PC-3 (cell line): ENCODE results near the gene FERMT3. TPM values are rescaled to one million over a fixed set of nuclear protein-coding genes. Genes with fewer than 3 reads are reported as not detected.
A peak's percentile ranks its signal among the peaks of the same experiment; 100 is the strongest.

Experiments
- ATAC-seq: fragments of 200-7000 bp; cut with Tn5 transposase; 2 replicates; pipeline ENCODE4 v1.9.1; 2020; ENCODE audit warnings: mild to moderate bottlenecking, moderate library complexity
- BruUV-seq: library from RNA; stranded (reverse); fragments of 400-500 nt; replicated peaks from 2 replicates; lab custom pipeline; 2021; lab: Mats Ljungman, UMichigan
- CTCF ChIA-PET: fragments of 300-600 bp; sonication (Branson Sonifier 250); formaldehyde crosslinking; loops from one replicate; lab custom pipeline; 2022; ENCODE audit warnings: antibody characterized with exemption; lab: Charles Lee
- POLR2A ChIA-PET: fragments of 300-600 bp; sonication (Branson Sonifier 250); formaldehyde crosslinking; loops from one replicate; lab custom pipeline; 2022; ENCODE audit warnings: antibody characterized with exemption; ENCODE audit not compliant: unreplicated experiment; lab: Charles Lee
- DNase-seq: peaks from one replicate; pipeline ENCODE4 v3.0.0-alpha.2; 2015
- H2AFZ ChIP-seq: fragments of 300-600 bp; sonication (generic); 2 replicates; pipeline ENCODE4 v1.6.0; 2016; ENCODE audit warnings: antibody characterized with exemption, low read length
- H3F3A ChIP-seq: fragments of 300-600 bp; sonication (generic); one replicate; pipeline ENCODE4 v1.6.0; 2017; ENCODE audit warnings: antibody characterized with exemption, low read length, control low read depth, mild to moderate bottlenecking; ENCODE audit not compliant: unreplicated experiment
- H3K27ac ChIP-seq: fragments of 300-600 bp; sonication (generic); 2 replicates; pipeline ENCODE4 v1.5.1; 2016; ENCODE audit warnings: mild to moderate bottlenecking, low read length
- H3K27me3 ChIP-seq: fragments of 300-600 bp; sonication (generic); 2 replicates; pipeline ENCODE4 v1.6.1; 2016; ENCODE audit warnings: low read length, mixed read lengths
- H3K36me3 ChIP-seq: fragments of 300-600 bp; sonication (generic); 2 replicates; pipeline ENCODE4 v1.6.1; 2016; ENCODE audit warnings: low read depth, mixed run types, low read length, mixed read lengths
- H3K4me1 ChIP-seq: fragments of 300-600 bp; sonication (generic); 2 replicates; pipeline ENCODE4 v1.5.1; 2016; ENCODE audit warnings: low read length; ENCODE audit not compliant: insufficient read depth
- H3K4me2 ChIP-seq: fragments of 300-600 bp; sonication (generic); 2 replicates; pipeline ENCODE4 v1.6.0; 2016; ENCODE audit warnings: low read length
- H3K4me3 ChIP-seq: fragments of 300-600 bp; sonication (generic); 2 replicates; pipeline ENCODE4 v1.5.1; 2016; ENCODE audit warnings: mild to moderate bottlenecking, low read length, mixed read lengths
- H3K79me2 ChIP-seq: fragments of 300-600 bp; sonication (generic); 2 replicates; pipeline ENCODE4 v1.6.1; 2017; ENCODE audit warnings: low read length, mixed read lengths
- H3K9ac ChIP-seq: fragments of 300-600 bp; sonication (generic); 2 replicates; pipeline ENCODE4 v1.6.0; 2016; ENCODE audit warnings: mild to moderate bottlenecking, low read length
- H3K9me2 ChIP-seq: fragments of 300-600 bp; sonication (generic); replicated peaks from 2 replicates; pipeline ENCODE4 v1.6.1; 2016; ENCODE audit warnings: mixed run types, low read length, mixed read lengths
- H3K9me3 ChIP-seq: fragments of 300-600 bp; sonication (generic); 2 replicates; pipeline ENCODE4 v1.6.1; 2016; ENCODE audit warnings: low read length, mixed read lengths
- H4K20me1 ChIP-seq: fragments of 300-600 bp; sonication (generic); 2 replicates; pipeline ENCODE4 v1.6.1; 2016; ENCODE audit warnings: low read length, mixed read lengths
- EZH2 ChIP-seq: fragments of 300-600 bp; sonication (generic); IDR thresholded peaks from one replicate; pipeline ENCODE4 v1.6.1; 2017; ENCODE audit warnings: antibody characterized with exemption, mild to moderate bottlenecking, low read length; ENCODE audit not compliant: unreplicated experiment
- EZH2phosphoT487 ChIP-seq: fragments of 300-600 bp; sonication (generic); IDR thresholded peaks from 2 replicates; pipeline ENCODE4 v1.6.1; 2018; ENCODE audit warnings: mild to moderate bottlenecking, antibody characterized with exemption, low read length, borderline replicate concordance
- intact Hi-C: fragments of 100-400 bp; cut with micrococcal nuclease; formaldehyde crosslinking; loops from 2 replicates; pipeline ENCODE4 v1.9.0; 2023
- total RNA-seq: library from RNA; depleted of rRNA; stranded (reverse); fragments of >200 nt; gene quantifications from 2 replicates; pipeline ENCODE4 v1.2.3, GENCODE V29; 2014
- TF ChIP-seq, protein P1 (sequence below): fragments of 300-600 bp; sonication (generic); conservative IDR thresholded peaks from 2 replicates; pipeline ENCODE4 v1.5.1; 2017; ENCODE audit warnings: antibody characterized with exemption, low read depth, mild to moderate bottlenecking, low read length

The FERMT3 gene
- total RNA-seq, 1 experiment from 2014 or later, result 2.4 TPM

DNA sequence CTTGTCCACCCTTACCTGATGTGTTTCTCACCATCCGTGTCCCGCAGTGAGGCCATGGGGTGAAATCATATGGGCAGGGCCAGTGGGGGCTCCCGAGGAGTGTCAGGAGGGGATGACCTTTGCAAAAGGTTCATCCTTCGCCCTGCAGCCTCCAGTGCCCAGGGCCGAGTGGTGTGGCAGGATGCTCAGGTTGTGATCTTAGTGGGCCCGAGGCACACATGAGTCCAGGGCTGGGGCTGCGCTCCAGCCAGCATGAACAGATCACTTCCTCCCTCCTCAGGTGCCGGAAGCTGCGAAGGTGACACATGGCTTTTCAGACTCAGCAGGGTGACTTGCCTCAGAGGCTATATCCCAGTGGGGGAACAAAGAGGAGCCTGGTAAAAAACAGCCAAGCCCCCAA is 31.6 kb downstream of the FERMT3 start:
- Histone ChIP-seq H3K27ac (no peak overlapping the region), H3F3A (peaks cover 16% of the 10 kb centered on the region), H3K9ac (no peak overlapping the region), H3K79me2 (peaks cover 22% of the 10 kb centered on the region), H3K4me3 (no peak overlapping the region), H4K20me1 (no peaks in the 10 kb centered on the region), H2AFZ (no peak overlapping the region), H3K27me3 (no peaks in the 10 kb centered on the region), H3K36me3 (no peaks in the 10 kb centered on the region; the same call in 1 of the 2 replicates), H3K9me3 (no peaks in the 10 kb centered on the region), H3K4me1 (peaks cover 61% of the 10 kb centered on the region), H3K9me2 (no peaks in the 10 kb centered on the region), H3K4me2 (peak overlapping the region; percentile 66)
- ChIA-PET POLR2A (interaction anchor here (1.0 kb wide), 1 partner anchor 8 kb away, joined by 12 read pairs; the partner anchor contains the start of gene PPP1R14B), CTCF (interaction anchor here (1.1 to 1.2 kb wide), 3 partner anchors 8 to 39 kb away, joined by 3 to 4 read pairs (median 3); no protein-coding TSS in a partner anchor)
- BruUV-seq, result no TSS peak
- ATAC-seq (no peak), DNase-seq (no peak)
- TF ChIP-seq, protein P1, sequence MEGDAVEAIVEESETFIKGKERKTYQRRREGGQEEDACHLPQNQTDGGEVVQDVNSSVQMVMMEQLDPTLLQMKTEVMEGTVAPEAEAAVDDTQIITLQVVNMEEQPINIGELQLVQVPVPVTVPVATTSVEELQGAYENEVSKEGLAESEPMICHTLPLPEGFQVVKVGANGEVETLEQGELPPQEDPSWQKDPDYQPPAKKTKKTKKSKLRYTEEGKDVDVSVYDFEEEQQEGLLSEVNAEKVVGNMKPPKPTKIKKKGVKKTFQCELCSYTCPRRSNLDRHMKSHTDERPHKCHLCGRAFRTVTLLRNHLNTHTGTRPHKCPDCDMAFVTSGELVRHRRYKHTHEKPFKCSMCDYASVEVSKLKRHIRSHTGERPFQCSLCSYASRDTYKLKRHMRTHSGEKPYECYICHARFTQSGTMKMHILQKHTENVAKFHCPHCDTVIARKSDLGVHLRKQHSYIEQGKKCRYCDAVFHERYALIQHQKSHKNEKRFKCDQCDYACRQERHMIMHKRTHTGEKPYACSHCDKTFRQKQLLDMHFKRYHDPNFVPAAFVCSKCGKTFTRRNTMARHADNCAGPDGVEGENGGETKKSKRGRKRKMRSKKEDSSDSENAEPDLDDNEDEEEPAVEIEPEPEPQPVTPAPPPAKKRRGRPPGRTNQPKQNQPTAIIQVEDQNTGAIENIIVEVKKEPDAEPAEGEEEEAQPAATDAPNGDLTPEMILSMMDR, result no peak
- TF ChIP-seq EZH2 (no peak), EZH2phosphoT487 (no peak)
- intact Hi-C loops, result no loop called here

DNA sequence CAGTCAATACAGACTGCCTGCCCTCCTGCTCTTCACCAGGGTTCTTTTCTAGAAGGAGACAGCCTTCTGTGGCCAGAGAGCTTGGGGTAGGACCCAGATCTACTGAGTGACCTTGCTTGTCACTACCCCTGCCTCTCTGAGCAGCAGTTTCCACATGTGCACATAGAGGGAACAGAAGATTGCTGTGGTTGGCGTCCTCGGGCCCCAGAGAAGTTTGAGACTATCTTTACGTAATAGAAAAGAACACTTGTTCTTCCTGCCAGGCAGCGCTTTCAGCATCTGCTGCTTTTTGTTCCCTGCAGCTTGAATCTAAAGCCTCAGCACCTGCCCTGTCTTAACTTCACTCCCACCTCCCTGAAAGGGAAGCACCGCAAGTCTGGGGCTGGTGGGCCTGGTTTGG is 32.5 kb downstream of the FERMT3 start:
- no peaks in the 10 kb centered on the region for H3K9me3 ChIP-seq
- no peak overlapping the region for H3K27ac ChIP-seq
- H3K9ac ChIP-seq, result no peak overlapping the region
- POLR2A ChIA-PET, result no interaction called here
- peaks cover 7% of the 10 kb centered on the region; the same call in 1 of the 2 replicates for H3K36me3 ChIP-seq
- H3K79me2 ChIP-seq, result peaks cover 31% of the 10 kb centered on the region
- no TSS peak for BruUV-seq
- no peaks in the 10 kb centered on the region for H3K9me2 ChIP-seq
- ATAC-seq (no peak), DNase-seq (no peak)
- H3K4me2 ChIP-seq, result no peak overlapping the region
- no peaks in the 10 kb centered on the region for H4K20me1 ChIP-seq
- CTCF ChIA-PET, result no interaction called here
- no peak overlapping the region for H2AFZ ChIP-seq
- H3F3A ChIP-seq, result peaks cover 16% of the 10 kb centered on the region
- intact Hi-C loops, result no loop called here
- no peak overlapping the region for H3K4me3 ChIP-seq
- no peaks in the 10 kb centered on the region for H3K27me3 ChIP-seq
- H3K4me1 ChIP-seq, result peaks cover 65% of the 10 kb centered on the region
- TF ChIP-seq, protein P1, result no peak
- no peak for TF ChIP-seq EZH2
- TF ChIP-seq EZH2phosphoT487, result no peak
